Kidney epithelial cell (primary cell): ENCODE measurements around the gene TXNL4B. TPM values are rescaled to one million over a fixed set of nuclear protein-coding genes. Genes with fewer than 3 reads are reported as not detected.

ENCODE experiments used
- DNase-seq: peaks from one replicate; pipeline ENCODE4 v3.0.0-alpha.2; 2010; ENCODE audit warnings: low read depth
- H3K27me3 ChIP-seq: 2 replicates; pipeline ENCODE4 v1.6.0; 2011; ENCODE audit warnings: low read length; ENCODE audit not compliant: control insufficient read depth, insufficient read depth
- H3K36me3 ChIP-seq: 2 replicates; pipeline ENCODE4 v1.5.1; 2011; ENCODE audit warnings: low read length; ENCODE audit not compliant: control insufficient read depth, insufficient read depth
- H3K4me3 ChIP-seq: 2 replicates; pipeline ENCODE4 v1.5.1; 2011; ENCODE audit warnings: low read depth, mild to moderate bottlenecking, control low read depth, low read length
- CTCF ChIP-seq: IDR thresholded peaks from 2 replicates; pipeline ENCODE4 v1.5.1; 2011; ENCODE audit warnings: mild to moderate bottlenecking, moderate library complexity, low read length, control low read depth, inconsistent platforms; ENCODE audit not compliant: insufficient read depth, poor library complexity, severe bottlenecking
- total RNA-seq: library from RNA; depleted of rRNA; stranded (reverse); fragments of >200 nt; gene quantifications from 2 replicates; pipeline ENCODE4 v1.2.3, GENCODE V29; 2015

The TXNL4B gene
- total RNA-seq, 1 donor from 2014 or later: 11.7 TPM

DNA sequence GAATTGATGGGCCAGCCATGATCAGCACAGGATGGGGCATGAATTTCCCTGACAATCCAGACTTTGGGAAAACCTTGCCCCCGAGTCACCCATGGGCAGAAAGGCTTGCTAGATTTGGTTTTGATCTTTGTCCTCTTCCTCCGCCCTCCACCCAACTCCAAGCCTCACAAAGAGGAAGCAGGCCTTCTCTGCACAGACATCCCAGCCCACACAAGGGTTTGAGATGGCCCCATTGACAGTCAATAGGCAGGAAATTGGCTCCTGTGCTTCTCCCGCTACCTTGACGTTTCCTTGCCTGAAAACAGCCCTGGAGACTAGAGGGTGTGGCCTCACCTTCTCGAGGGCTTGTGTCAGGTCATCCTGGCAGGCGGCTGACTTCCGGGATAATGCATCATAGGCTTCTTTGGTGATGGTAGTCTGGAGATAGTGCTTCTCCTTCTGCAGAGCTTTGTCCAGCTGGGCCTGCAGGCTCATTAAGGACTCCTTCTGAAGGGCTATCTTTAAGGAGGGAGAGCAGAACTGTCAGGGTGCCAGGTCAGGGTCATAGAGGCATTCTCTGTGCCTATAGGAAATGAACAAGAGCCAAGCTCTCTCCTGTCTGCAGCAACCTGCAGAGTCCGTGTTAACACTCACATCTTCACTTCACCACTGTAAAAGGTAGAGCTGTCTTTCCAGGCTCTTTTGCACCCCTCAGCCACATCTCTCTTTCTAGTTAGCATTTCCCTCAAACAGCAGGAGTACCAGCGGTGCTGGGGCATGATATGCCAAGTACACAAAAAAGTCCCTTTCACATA, 32.4 kb upstream of the TXNL4B start:
- no peaks in the 10 kb centered on the region for H3K36me3 ChIP-seq
- H3K4me3 ChIP-seq: no peak overlapping the region
- no peak for TF ChIP-seq CTCF
- H3K27me3 ChIP-seq: no peaks in the 10 kb centered on the region
- DNase-seq: no peak

GRCh38 chr16:72124761-72125634, 31.6 kb upstream of the TXNL4B start:
- peak; percentile 26 for DNase-seq
- no peak overlapping the region for H3K4me3 ChIP-seq
- no peaks in the 10 kb centered on the region for H3K36me3 ChIP-seq
- no peaks in the 10 kb centered on the region for H3K27me3 ChIP-seq
- peak; percentile 83 for TF ChIP-seq CTCF

- H3K36me3 ChIP-seq: no peaks in the 10 kb centered on the region
- no peaks in the 10 kb centered on the region for H3K27me3 ChIP-seq
- DNase-seq: no peak
- TF ChIP-seq CTCF: no peak
- H3K4me3 ChIP-seq: no peak overlapping the region
Measured at GRCh38 chr16:72124148-72124547, 30.7 kb upstream of the TXNL4B start.

GRCh38 chr16:72123426-72123825, 30.0 kb upstream of the TXNL4B start:
- no peak for DNase-seq

GRCh38 chr16:72122916-72123315, 29.5 kb upstream of the TXNL4B start:
- Histone ChIP-seq H3K4me3 (no peak overlapping the region), H3K36me3 (no peaks in the 10 kb centered on the region), H3K27me3 (no peaks in the 10 kb centered on the region)
- DNase-seq: no peak
- no peak for TF ChIP-seq CTCF

More at GRCh38 chr16:72123426-72123825, 30.0 kb upstream of the TXNL4B start:
- Histone ChIP-seq H3K27me3 (no peaks in the 10 kb centered on the region), H3K4me3 (no peak overlapping the region), H3K36me3 (no peaks in the 10 kb centered on the region)
- TF ChIP-seq CTCF: no peak
